Mammary epithelial cell (primary cell): ENCODE results near the gene FARSA.
"Not testable (repeated sequence)": the region's sequence is repeated elsewhere in the genome, so short reads cannot be mapped to it uniquely, and the experiment has no call there.

Source experiments
- CTCF ChIP-seq, 2 donors: IDR thresholded peaks in 1 of 2; conservative IDR thresholded peaks in 1 of 2; 2 replicates each; pipeline ENCODE4 v1.5.1; 2011 to 2012; ENCODE audit warnings: inconsistent platforms in 2 of 2, low read length in 2 of 2, mild to moderate bottlenecking in 2 of 2, control low read depth in 1 of 2, low read depth in 1 of 2; ENCODE audit not compliant: insufficient read depth in 1 of 2; ENCODE audit errors: extremely low read depth in 1 of 2
- EZH2 ChIP-seq: IDR thresholded peaks from 2 replicates; pipeline ENCODE4 v1.6.1; 2012; ENCODE audit warnings: low read length, inconsistent platforms, borderline replicate concordance

- TF ChIP-seq CTCF (conservative IDR thresholded peaks at IDR 0.05 in 1 of 2, IDR thresholded peaks at IDR 0.05 in 1 of 2; ENCODE audit: extremely low read depth in 1 of 2, insufficient read depth in 1 of 2, low read depth in 1 of 2, low read length in 2 of 2); EZH2: not testable (repeated sequence)
These were observed 43.2 kb downstream of the FARSA start for GRCh38 chr19:12890299-12890786.
